Stimulated activated naive CD8-positive, alpha-beta T cell treated with anti-CD3 and anti-CD28 coated beads, Interleukin-15, Interleukin-2, amounts not matched to agents 100 ng/mL and 50 ng/mL, for 24 hours (primary cell): ENCODE results near the gene TMEM259.

Source experiments
- H3K27ac Mint-ChIP-seq: one replicate; pipeline ENCODE4 v1.8.0; 2021; ENCODE audit warnings: mild to moderate bottlenecking, mixed read lengths
- H3K27me3 Mint-ChIP-seq: one replicate; pipeline ENCODE4 v1.8.0; 2021; ENCODE audit warnings: mixed read lengths
- H3K36me3 Mint-ChIP-seq: one replicate; pipeline ENCODE4 v1.8.0; 2021; ENCODE audit warnings: low read depth, mixed read lengths
- H3K4me1 Mint-ChIP-seq: one replicate; pipeline ENCODE4 v1.8.0; 2021; ENCODE audit warnings: low read depth, mixed read lengths
- H3K4me3 Mint-ChIP-seq: one replicate; pipeline ENCODE4 v1.8.0; 2021; ENCODE audit warnings: mild to moderate bottlenecking, mixed read lengths
- H3K9me3 Mint-ChIP-seq: one replicate; pipeline ENCODE4 v1.8.0; 2021; ENCODE audit warnings: mixed read lengths

Gene TMEM259

GRCh38 chr19:986083-986482 lies 34.8 kb downstream of the TMEM259 start:
- Mint-ChIP-seq H3K4me3 (peak overlapping the region; percentile 13), H3K27me3 (no peaks in the 10 kb centered on the region), H3K36me3 (peaks cover 25% of the 10 kb centered on the region), H3K27ac (no peak overlapping the region), H3K9me3 (no peaks in the 10 kb centered on the region), H3K4me1 (peaks cover 22% of the 10 kb centered on the region)

- H3K9me3 Mint-ChIP-seq = no peaks in the 10 kb centered on the region
- H3K4me3 Mint-ChIP-seq = peak within 1 kb of the TSS; percentile 95
- peaks cover 22% of the 10 kb centered on the region for H3K4me1 Mint-ChIP-seq
- peak within 1 kb of the TSS; percentile 96 for H3K27ac Mint-ChIP-seq
- H3K36me3 Mint-ChIP-seq = peaks cover 25% of the 10 kb centered on the region
- no peaks in the 10 kb centered on the region for H3K27me3 Mint-ChIP-seq
Measured at GRCh38 chr19:984165-984967, 36.6 kb downstream of the TMEM259 start, which contains the start of gene WDR18. WDR18 (plus strand) TSS chr19:984345; CDS start chr19:984354, 9 bp downstream.

- H3K4me3 Mint-ChIP-seq = no peak overlapping the region
- H3K27me3 Mint-ChIP-seq = no peaks in the 10 kb centered on the region
- no peaks in the 10 kb centered on the region for H3K9me3 Mint-ChIP-seq
- H3K36me3 Mint-ChIP-seq = peaks cover 18% of the 10 kb centered on the region
- H3K4me1 Mint-ChIP-seq = peaks cover 22% of the 10 kb centered on the region
- H3K27ac Mint-ChIP-seq = no peak overlapping the region
Measured at GRCh38 chr19:982567-983170, 38.3 kb downstream of the TMEM259 start.

- H3K4me3 Mint-ChIP-seq = no peak overlapping the region
Measured at GRCh38 chr19:980133-980998, 40.6 kb downstream of the TMEM259 start.

GRCh38 chr19:979318-979741 lies 41.6 kb downstream of the TMEM259 start:
- H3K27ac Mint-ChIP-seq = no peak overlapping the region
- no peak overlapping the region for H3K4me3 Mint-ChIP-seq
- H3K9me3 Mint-ChIP-seq = no peaks in the 10 kb centered on the region
- no peaks in the 10 kb centered on the region for H3K27me3 Mint-ChIP-seq
- no peaks in the 10 kb centered on the region for H3K36me3 Mint-ChIP-seq
- peaks cover 7% of the 10 kb centered on the region for H3K4me1 Mint-ChIP-seq

More at GRCh38 chr19:980133-980998, 40.6 kb downstream of the TMEM259 start:
- peaks cover 14% of the 10 kb centered on the region for H3K4me1 Mint-ChIP-seq
- peaks cover 4% of the 10 kb centered on the region for H3K36me3 Mint-ChIP-seq
- H3K27ac Mint-ChIP-seq = peak overlapping the region; percentile 26
- H3K9me3 Mint-ChIP-seq = no peaks in the 10 kb centered on the region
- no peaks in the 10 kb centered on the region for H3K27me3 Mint-ChIP-seq

GRCh38 chr19:977058-977464 lies 43.9 kb downstream of the TMEM259 start:
- no peak overlapping the region for H3K4me3 Mint-ChIP-seq
- H3K27me3 Mint-ChIP-seq = no peaks in the 10 kb centered on the region
- peaks cover 8% of the 10 kb centered on the region for H3K36me3 Mint-ChIP-seq
- H3K27ac Mint-ChIP-seq = no peak overlapping the region
- H3K9me3 Mint-ChIP-seq = no peaks in the 10 kb centered on the region
- H3K4me1 Mint-ChIP-seq = no peaks in the 10 kb centered on the region

GRCh38 chr19:976476-976875 lies 44.4 kb downstream of the TMEM259 start:
- Mint-ChIP-seq H3K4me1 (no peaks in the 10 kb centered on the region), H3K9me3 (no peaks in the 10 kb centered on the region), H3K4me3 (no peak overlapping the region), H3K27me3 (no peaks in the 10 kb centered on the region), H3K36me3 (peaks cover 8% of the 10 kb centered on the region), H3K27ac (no peak overlapping the region)

GRCh38 chr19:974564-975257 lies 46.2 kb downstream of the TMEM259 start:
- Mint-ChIP-seq H3K9me3 (peaks cover 5% of the 10 kb centered on the region), H3K27ac (no peak overlapping the region), H3K4me1 (no peaks in the 10 kb centered on the region), H3K36me3 (peaks cover 14% of the 10 kb centered on the region), H3K27me3 (no peaks in the 10 kb centered on the region), H3K4me3 (no peak overlapping the region)

- Mint-ChIP-seq H3K4me1 (no peaks in the 10 kb centered on the region), H3K9me3 (peaks cover 5% of the 10 kb centered on the region), H3K4me3 (no peak overlapping the region), H3K27ac (no peak overlapping the region), H3K27me3 (no peaks in the 10 kb centered on the region), H3K36me3 (peaks cover 14% of the 10 kb centered on the region)
Measured at GRCh38 chr19:973726-974563, 47.0 kb downstream of the TMEM259 start.

- no peak overlapping the region for H3K27ac Mint-ChIP-seq
Measured at GRCh38 chr19:972281-972680, 48.6 kb downstream of the TMEM259 start.

GRCh38 chr19:971795-972194 lies 49.1 kb downstream of the TMEM259 start:
- H3K27me3 Mint-ChIP-seq = no peaks in the 10 kb centered on the region
- no peaks in the 10 kb centered on the region for H3K4me1 Mint-ChIP-seq
- H3K27ac Mint-ChIP-seq = no peak overlapping the region
- H3K9me3 Mint-ChIP-seq = peaks cover 5% of the 10 kb centered on the region
- H3K4me3 Mint-ChIP-seq = no peak overlapping the region
- H3K36me3 Mint-ChIP-seq = peaks cover 22% of the 10 kb centered on the region

More at GRCh38 chr19:972281-972680, 48.6 kb downstream of the TMEM259 start:
- no peaks in the 10 kb centered on the region for H3K27me3 Mint-ChIP-seq
- no peak overlapping the region for H3K4me3 Mint-ChIP-seq
- peaks cover 20% of the 10 kb centered on the region for H3K36me3 Mint-ChIP-seq
- H3K9me3 Mint-ChIP-seq = peaks cover 5% of the 10 kb centered on the region
- H3K4me1 Mint-ChIP-seq = no peaks in the 10 kb centered on the region

- H3K9me3 Mint-ChIP-seq = peaks cover 5% of the 10 kb centered on the region
- H3K27me3 Mint-ChIP-seq = no peaks in the 10 kb centered on the region
- H3K4me1 Mint-ChIP-seq = no peaks in the 10 kb centered on the region
- peaks cover 22% of the 10 kb centered on the region for H3K36me3 Mint-ChIP-seq
- no peak overlapping the region for H3K27ac Mint-ChIP-seq
- no peak overlapping the region for H3K4me3 Mint-ChIP-seq
Measured at GRCh38 chr19:970695-971094, 50.2 kb downstream of the TMEM259 start.

- no peak overlapping the region for H3K27ac Mint-ChIP-seq
- no peaks in the 10 kb centered on the region for H3K4me1 Mint-ChIP-seq
- peaks cover 5% of the 10 kb centered on the region for H3K9me3 Mint-ChIP-seq
- H3K4me3 Mint-ChIP-seq = no peak overlapping the region
- peaks cover 19% of the 10 kb centered on the region for H3K36me3 Mint-ChIP-seq
- no peaks in the 10 kb centered on the region for H3K27me3 Mint-ChIP-seq
Measured at GRCh38 chr19:966485-967088, 54.3 kb downstream of the TMEM259 start.
